Fibroblast of lung (primary cell): ENCODE results near the gene DGCR8. TPM values are rescaled to one million over a fixed set of nuclear protein-coding genes. Genes with fewer than 3 reads are reported as not detected.
A peak's percentile ranks its signal among the peaks of the same experiment; 100 is the strongest.

Source experiments
- DNase-seq, 2 donors: peaks; one replicate each; pipeline versions ENCODE4 v3.0.0 to v3.0.0-alpha.2; 2010; ENCODE audit warnings: low read depth in 2 of 2
- H2AFZ ChIP-seq: 2 replicates; pipeline ENCODE4 v1.5.1; 2012; ENCODE audit warnings: low read length, control low read depth, inconsistent platforms
- H3K27ac ChIP-seq: 2 replicates; pipeline ENCODE4 v1.5.1; 2011; ENCODE audit warnings: low read length, control low read depth; ENCODE audit not compliant: insufficient read depth
- H3K27me3 ChIP-seq: 2 replicates; pipeline ENCODE4 v1.5.1; 2011; ENCODE audit warnings: mild to moderate bottlenecking, low read length; ENCODE audit not compliant: control insufficient read depth, insufficient read depth
- H3K36me3 ChIP-seq: 2 replicates; pipeline ENCODE4 v1.5.1; 2011; ENCODE audit warnings: low read length; ENCODE audit not compliant: control insufficient read depth, insufficient read depth
- H3K4me1 ChIP-seq: 2 replicates; pipeline ENCODE4 v1.5.1; 2011; ENCODE audit warnings: low read length; ENCODE audit not compliant: control insufficient read depth, insufficient read depth; ENCODE audit errors: extremely low read depth
- H3K4me2 ChIP-seq: 2 replicates; pipeline ENCODE4 v1.5.1; 2011; ENCODE audit warnings: low read length, control low read depth; ENCODE audit not compliant: insufficient read depth; ENCODE audit errors: extremely low read depth
- H3K4me3 ChIP-seq, 4 experiments: fragments of 200-600 bp in 1 of 4; sonication (generic) in 1 of 4; replicated peaks in 1 of 4; 2 replicates each; pipeline ENCODE4 v1.5.1; 2011 to 2016; ENCODE audit warnings: low read length in 4 of 4, low read depth in 3 of 4, mild to moderate bottlenecking in 3 of 4, control low read depth in 2 of 4, inconsistent platforms in 1 of 4, mixed read lengths in 1 of 4; ENCODE audit not compliant: insufficient read depth in 1 of 4; ENCODE audit errors: control extremely low read depth in 1 of 4
- H3K79me2 ChIP-seq: 2 replicates; pipeline ENCODE4 v1.5.1; 2012; ENCODE audit warnings: mild to moderate bottlenecking, low read length, inconsistent platforms; ENCODE audit not compliant: control insufficient read depth, insufficient read depth
- H3K9ac ChIP-seq: 2 replicates; pipeline ENCODE4 v1.5.1; 2011; ENCODE audit warnings: mild to moderate bottlenecking, low read length, control low read depth; ENCODE audit not compliant: insufficient read depth
- H3K9me3 ChIP-seq: 2 replicates; pipeline ENCODE4 v1.5.1; 2012; ENCODE audit warnings: low read depth, low read length; ENCODE audit not compliant: control insufficient read depth, insufficient read depth
- H4K20me1 ChIP-seq: 2 replicates; pipeline ENCODE4 v1.5.1; 2011; ENCODE audit warnings: low read length; ENCODE audit not compliant: control insufficient read depth, insufficient read depth; ENCODE audit errors: extremely low read depth
- EZH2 ChIP-seq: IDR thresholded peaks from 2 replicates; pipeline ENCODE4 v1.5.1; 2012; ENCODE audit warnings: low read length, control low read depth, mild to moderate bottlenecking; ENCODE audit errors: missing control alignments
- polyA plus RNA-seq, 2 donors: library from polyadenylated mRNA; depleted of rRNA in 1 of 2; stranded (reverse) in 1 of 2; unstranded in 1 of 2; fragments of >200 nt; gene quantifications; 2 replicates each; pipeline ENCODE4 v1.2.1, GENCODE V29; 2011 to 2012; ENCODE audit warnings: missing spikeins in 1 of 2
- total RNA-seq: library from RNA; depleted of rRNA; stranded (reverse); fragments of >200 nt; gene quantifications from 2 replicates; pipeline ENCODE4 v1.2.1, GENCODE V29; 2014
- TF ChIP-seq, protein P1 (sequence below), 2 donors: IDR thresholded peaks in 1 of 2; conservative IDR thresholded peaks in 1 of 2; 1 replicate in 1 of 2; 2 replicates in 1 of 2; pipeline ENCODE4 v1.5.1; 2011 to 2012; ENCODE audit warnings: low read length in 2 of 2, control low read depth in 1 of 2, inconsistent platforms in 1 of 2, low read depth in 1 of 2, mild to moderate bottlenecking in 1 of 2

DGCR8 gene
- total and polyA plus RNA-seq, 2 donors (not counting 1 experiment from before 2014, with no cell fraction given): 18.8 to 21.3 TPM

DNA sequence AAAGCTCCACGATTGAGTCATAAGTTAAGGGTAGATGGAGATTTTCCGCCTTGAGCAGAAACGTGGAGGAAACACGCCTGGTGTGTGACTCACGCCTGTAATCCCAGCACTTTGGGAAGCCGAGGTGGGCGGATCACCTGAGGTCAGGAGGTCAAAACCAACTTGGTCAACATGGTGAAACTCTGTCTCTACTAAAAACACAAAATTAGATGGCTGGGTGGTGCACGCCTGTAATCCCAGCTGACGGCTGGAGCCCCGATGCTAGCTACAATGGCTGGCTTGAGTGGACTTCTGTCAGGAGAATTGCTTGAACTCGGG is 17.3 kb upstream of the DGCR8 start:
- Histone ChIP-seq H3K4me2 (no peak overlapping the region), H3K27ac (no peak overlapping the region)
- peak; percentile 24 to 76 for DNase-seq

DNA sequence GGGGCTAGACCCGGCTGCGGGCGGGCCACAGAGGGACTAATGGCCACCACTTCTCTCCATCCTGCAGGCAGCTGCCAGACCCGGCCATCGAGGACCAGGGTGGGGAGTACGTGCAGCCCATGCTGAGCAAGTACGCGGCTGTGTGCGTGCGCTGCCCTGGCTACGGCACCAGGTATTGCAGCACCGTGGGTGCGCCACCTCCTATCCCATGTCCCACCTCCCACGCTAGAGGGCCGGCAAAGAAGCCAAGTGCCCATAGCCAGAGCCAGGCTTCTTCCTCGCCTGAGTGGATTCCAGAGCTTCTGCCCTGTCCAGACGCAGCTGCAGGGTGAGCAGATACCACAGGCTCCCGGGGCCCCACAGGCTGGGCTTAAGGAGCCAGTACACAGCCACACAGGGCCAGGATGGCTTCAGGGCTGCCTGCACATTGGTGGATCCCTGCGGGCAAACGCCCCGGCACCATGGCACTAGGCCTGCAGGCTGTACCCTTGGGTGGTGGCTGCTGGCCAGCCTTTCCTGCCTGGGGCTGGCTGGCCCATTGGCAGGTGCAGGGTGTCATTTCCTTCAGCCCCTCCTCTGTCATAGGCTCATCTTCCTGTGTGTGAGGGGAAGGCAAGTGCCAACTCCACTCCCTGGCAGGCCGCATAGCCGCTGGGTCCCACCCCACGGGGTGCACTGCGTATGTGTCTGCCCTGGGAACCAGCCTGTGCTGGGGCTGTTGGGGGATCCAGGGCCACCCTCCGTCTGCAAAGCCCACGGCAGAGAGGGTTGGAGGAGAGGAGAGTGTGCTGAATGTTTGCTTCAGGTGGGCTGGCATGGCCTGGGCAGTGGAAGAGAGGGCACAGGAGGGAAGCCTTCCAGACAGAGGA is 16.5 kb upstream of the DGCR8 start:
- Histone ChIP-seq H3K4me3 (no peak overlapping the region), H3K27ac (no peak overlapping the region), H3K79me2 (no peaks in the 10 kb centered on the region), H3K36me3 (peaks cover 5% of the 10 kb centered on the region), H3K4me1 (no peaks in the 10 kb centered on the region), H3K9me3 (no peaks in the 10 kb centered on the region), H4K20me1 (no peaks in the 10 kb centered on the region), H3K4me2 (no peak overlapping the region), H3K9ac (no peak overlapping the region), H2AFZ (no peak overlapping the region), H3K27me3 (no peaks in the 10 kb centered on the region)
- TF ChIP-seq, protein P1, sequence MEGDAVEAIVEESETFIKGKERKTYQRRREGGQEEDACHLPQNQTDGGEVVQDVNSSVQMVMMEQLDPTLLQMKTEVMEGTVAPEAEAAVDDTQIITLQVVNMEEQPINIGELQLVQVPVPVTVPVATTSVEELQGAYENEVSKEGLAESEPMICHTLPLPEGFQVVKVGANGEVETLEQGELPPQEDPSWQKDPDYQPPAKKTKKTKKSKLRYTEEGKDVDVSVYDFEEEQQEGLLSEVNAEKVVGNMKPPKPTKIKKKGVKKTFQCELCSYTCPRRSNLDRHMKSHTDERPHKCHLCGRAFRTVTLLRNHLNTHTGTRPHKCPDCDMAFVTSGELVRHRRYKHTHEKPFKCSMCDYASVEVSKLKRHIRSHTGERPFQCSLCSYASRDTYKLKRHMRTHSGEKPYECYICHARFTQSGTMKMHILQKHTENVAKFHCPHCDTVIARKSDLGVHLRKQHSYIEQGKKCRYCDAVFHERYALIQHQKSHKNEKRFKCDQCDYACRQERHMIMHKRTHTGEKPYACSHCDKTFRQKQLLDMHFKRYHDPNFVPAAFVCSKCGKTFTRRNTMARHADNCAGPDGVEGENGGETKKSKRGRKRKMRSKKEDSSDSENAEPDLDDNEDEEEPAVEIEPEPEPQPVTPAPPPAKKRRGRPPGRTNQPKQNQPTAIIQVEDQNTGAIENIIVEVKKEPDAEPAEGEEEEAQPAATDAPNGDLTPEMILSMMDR (conservative IDR thresholded peaks at IDR 0.05 in 1 of 2, IDR thresholded peaks at IDR 0.05 in 1 of 2; ENCODE audit: low read depth in 1 of 2, low read length in 2 of 2): no peak
- no peak for TF ChIP-seq EZH2
- DNase-seq: no peak

More for the DNA sequence above, 17.3 kb upstream of the DGCR8 start:
- H3K9me3 ChIP-seq: no peaks in the 10 kb centered on the region
- H3K79me2 ChIP-seq: no peaks in the 10 kb centered on the region
- no peak overlapping the region for H3K4me3 ChIP-seq
- no peaks in the 10 kb centered on the region for H3K27me3 ChIP-seq
- H3K9ac ChIP-seq: no peak overlapping the region
- H3K4me1 ChIP-seq: no peaks in the 10 kb centered on the region
- TF ChIP-seq, protein P1 (conservative IDR thresholded peaks at IDR 0.05 in 1 of 2, IDR thresholded peaks at IDR 0.05 in 1 of 2; ENCODE audit: low read depth in 1 of 2, low read length in 2 of 2): no peak
- no peak for TF ChIP-seq EZH2
- no peaks in the 10 kb centered on the region for H4K20me1 ChIP-seq
- H2AFZ ChIP-seq: no peak overlapping the region
- peaks cover 5% of the 10 kb centered on the region for H3K36me3 ChIP-seq

DNA sequence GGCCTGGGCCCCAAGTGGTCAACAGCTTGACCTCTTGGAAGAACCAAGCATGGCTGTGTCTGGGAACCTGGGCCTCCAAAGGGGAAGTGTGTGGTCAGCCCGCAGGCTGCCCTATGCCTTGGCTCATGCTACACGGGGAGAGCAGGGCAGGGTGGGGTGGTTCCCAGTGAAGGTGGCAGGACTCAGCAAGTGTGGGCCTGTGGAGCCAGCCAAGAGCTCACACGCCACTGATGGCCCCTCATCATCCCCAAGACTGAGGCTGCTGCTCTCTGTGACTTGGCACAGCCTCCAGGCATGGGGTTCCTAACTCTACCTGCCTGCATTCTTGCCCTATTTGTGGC is 15.9 kb upstream of the DGCR8 start:
- no peak overlapping the region for H3K27ac ChIP-seq
- no peaks in the 10 kb centered on the region for H3K27me3 ChIP-seq
- no peaks in the 10 kb centered on the region for H3K4me1 ChIP-seq
- H4K20me1 ChIP-seq: no peaks in the 10 kb centered on the region
- H3K79me2 ChIP-seq: no peaks in the 10 kb centered on the region
- no peak overlapping the region for H3K4me2 ChIP-seq
- no peak for DNase-seq
- no peaks in the 10 kb centered on the region for H3K9me3 ChIP-seq
- no peak overlapping the region for H3K9ac ChIP-seq
- no peak overlapping the region for H3K4me3 ChIP-seq
- no peak overlapping the region for H2AFZ ChIP-seq
- no peak for TF ChIP-seq EZH2
- TF ChIP-seq, protein P1 (conservative IDR thresholded peaks at IDR 0.05 in 1 of 2, IDR thresholded peaks at IDR 0.05 in 1 of 2; ENCODE audit: low read depth in 1 of 2, low read length in 2 of 2): no peak
- peaks cover 5% of the 10 kb centered on the region for H3K36me3 ChIP-seq
